Thyroid gland (tissue), 4 donors: Measurements from ENCODE around the gene NPIPB4.
"Not testable (repeated sequence)": the region's sequence is repeated elsewhere in the genome, so short reads cannot be mapped to it uniquely, and the experiment has no call there.

Experiments used
- CTCF ChIP-seq, 6 experiments: fragments of 200-600 bp in 3 of 6; fragments of 450-650 bp in 3 of 6; sonication (generic) in 3 of 6; IDR thresholded peaks; one replicate each; pipeline ENCODE4 v1.5.1; 2016 to 2019; ENCODE audit warnings: antibody characterized with exemption in 6 of 6, mild to moderate bottlenecking in 2 of 6, inconsistent platforms in 1 of 6, moderate library complexity in 1 of 6
- POLR2A ChIP-seq, 2 donors: fragments of 450-650 bp; IDR thresholded peaks; one replicate each; pipeline ENCODE4 v1.6.1; 2017; ENCODE audit warnings: antibody characterized with exemption in 2 of 2, mild to moderate bottlenecking in 2 of 2, moderate library complexity in 1 of 2

DNA sequence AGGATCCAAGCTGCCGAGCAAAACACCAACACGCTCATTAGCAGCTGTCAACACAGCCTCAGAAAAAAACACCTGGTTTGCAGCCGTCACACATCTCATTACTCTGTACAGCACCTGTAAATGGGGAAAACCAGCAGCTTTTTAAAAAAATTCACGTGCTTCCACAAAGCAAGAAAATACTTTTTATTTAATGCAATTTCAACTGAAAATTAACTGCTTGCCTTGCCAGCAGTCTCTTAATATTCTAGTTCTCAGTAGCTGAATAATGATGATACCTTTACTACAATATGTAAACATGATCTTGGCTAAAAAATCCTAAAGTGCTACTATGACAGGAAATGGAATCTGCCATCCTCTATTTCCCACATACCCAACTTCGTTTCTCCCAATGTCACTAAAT lies 41.4 kb upstream of the NPIPB4 start:
- TF ChIP-seq CTCF, POLR2A (IDR thresholded peaks at IDR 0.05): not testable (repeated sequence)
